B cell (primary cell): ENCODE data around the gene KRTAP19-7.

Experiments
- CTCF ChIP-seq: fragments of 200-600 bp; IDR thresholded peaks from one replicate; pipeline ENCODE4 v1.8.0; 2022; ENCODE audit warnings: antibody characterized with exemption, mild to moderate bottlenecking
- EZH2 ChIP-seq: IDR thresholded peaks from 2 replicates; pipeline ENCODE4 v1.6.1; 2012; ENCODE audit warnings: borderline replicate concordance, low read depth, mild to moderate bottlenecking, moderate library complexity, low read length; ENCODE audit not compliant: insufficient read depth, poor library complexity, severe bottlenecking

GRCh38 chr21:30577766-30578165, 16.7 kb upstream of the KRTAP19-7 start:
- TF ChIP-seq CTCF (no peak), EZH2 (no peak)
